Fibroblast of skin of left quadriceps (primary cell): Measurements from ENCODE around the gene CD244.
"Not testable (repeated sequence)": the region's sequence is repeated elsewhere in the genome, so short reads cannot be mapped to it uniquely, and the experiment has no call there.

Source experiments
- DNase-seq, 2 experiments: peaks; one replicate each; pipeline ENCODE4 v3.0.0-alpha.2; 2013; ENCODE audit warnings: low read depth in 2 of 2

Gene CD244

DNA sequence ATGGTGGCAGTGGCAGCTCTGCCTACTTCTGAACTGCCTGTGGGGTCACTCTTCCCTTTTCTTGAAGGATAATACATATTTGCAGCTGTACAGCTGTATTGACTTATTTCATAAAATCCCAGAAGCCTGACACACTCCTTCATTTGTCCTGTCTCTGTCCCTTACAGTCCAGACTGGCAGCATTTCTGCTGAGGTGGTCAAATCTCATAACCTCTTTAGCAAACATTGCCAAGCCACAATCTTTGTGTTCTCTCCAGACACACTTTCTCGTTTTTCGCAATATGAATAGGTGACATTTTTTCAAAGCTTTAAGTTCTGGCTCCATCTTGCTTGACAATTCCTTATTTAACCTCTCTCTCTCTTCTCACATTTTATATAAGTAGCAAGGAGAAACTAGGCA is 51.5 kb downstream of the CD244 start:
- DNase-seq = no peak

DNA sequence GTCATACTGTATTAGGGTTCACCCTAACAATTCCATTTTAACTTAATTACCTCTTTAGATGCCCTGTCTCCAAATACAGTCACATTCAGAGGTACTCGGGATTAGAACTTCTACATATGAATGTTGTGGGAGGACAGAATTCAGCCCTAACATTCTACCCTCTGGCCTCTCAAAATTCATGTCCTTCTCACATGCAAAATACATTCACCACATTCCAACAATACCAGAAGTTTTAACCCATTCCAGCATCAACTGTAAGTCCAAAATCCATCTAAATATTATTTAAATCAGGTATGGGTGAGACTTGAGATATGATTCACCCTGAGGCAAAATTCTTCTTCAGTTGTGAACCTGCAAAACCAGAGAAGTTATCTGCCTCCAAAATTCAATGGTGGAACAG is 52.2 kb downstream of the CD244 start:
- DNase-seq = no peak

DNA sequence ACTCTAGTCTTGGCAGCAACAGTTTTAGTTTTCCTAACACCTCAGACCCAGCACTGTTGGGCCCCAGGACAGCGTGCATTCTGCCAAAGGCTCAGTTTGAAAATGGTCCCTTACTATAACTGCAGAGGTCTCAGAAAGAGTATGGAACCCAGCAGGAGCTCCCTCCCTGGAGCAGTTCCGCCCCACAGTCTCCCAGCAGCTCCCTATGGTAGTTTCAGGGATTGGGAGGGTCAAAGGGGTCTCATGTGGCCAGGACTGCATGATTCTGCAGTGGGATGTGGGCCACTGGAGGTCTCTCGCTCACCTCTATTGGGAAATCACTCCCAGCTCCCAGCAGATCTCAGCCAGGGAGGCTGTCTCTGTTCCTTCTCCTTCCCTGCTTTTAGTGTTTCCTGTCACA is 54.4 kb downstream of the CD244 start:
- no peak for DNase-seq

DNA sequence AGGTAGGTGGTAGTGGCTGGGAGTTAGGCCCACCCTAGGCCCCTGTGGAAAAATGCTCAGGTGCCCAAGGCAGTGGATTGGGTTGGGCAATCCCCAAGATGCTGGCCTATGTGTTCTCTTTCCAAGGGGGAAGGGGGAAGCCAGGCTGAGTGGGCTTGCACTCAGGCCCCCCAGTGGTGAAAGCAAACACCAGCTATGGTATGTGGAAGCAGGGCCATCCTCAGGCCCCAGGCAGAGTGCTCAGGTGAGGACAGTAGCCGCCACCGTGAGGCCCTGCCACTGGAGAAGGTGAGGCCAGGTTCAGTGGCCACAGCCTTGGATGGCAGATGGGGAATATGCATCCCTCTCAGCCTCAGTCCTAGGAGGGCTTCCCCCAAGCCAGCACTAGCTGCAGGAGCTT is 54.9 kb downstream of the CD244 start:
- no peak for DNase-seq

DNA sequence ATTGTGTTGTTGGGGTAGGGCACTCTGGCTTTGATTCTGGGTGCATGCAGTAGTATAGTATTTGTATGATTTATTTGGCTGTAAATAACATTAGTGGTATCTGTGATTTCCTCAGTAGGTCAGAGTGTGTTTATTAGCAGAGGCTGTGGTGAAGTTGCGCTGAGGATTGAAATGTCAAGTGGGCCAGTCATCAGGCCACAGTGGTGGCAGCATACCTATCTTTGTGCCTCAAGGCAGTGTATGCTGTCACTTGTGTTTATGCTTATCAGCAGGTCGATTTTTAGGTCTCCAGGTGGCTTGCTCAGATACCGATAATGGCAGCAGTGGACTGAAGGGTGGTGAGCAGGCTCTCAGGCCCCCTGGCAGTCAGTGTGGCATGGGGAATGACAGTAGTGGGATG is 55.4 kb downstream of the CD244 start:
- DNase-seq = no peak

DNA sequence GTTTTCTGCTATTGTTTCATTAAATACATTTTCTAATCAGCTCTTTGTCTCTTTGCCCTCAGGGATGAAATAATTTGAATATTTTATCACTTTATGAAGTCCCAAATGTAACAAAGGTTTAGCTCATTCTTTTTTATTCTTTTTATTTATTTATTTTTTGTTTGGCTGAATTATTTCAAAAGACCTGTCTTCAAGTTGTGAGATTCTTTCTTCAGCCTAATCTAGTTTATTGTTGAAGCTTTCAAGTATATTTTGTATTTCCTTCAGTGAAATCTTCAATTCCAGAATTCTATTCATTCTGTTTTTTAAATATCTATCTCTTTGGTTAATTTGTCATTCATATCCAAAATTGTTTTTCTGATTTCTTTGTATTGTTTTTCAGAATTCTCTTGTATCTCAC is 55.9 kb downstream of the CD244 start:
- no peak for DNase-seq

DNA sequence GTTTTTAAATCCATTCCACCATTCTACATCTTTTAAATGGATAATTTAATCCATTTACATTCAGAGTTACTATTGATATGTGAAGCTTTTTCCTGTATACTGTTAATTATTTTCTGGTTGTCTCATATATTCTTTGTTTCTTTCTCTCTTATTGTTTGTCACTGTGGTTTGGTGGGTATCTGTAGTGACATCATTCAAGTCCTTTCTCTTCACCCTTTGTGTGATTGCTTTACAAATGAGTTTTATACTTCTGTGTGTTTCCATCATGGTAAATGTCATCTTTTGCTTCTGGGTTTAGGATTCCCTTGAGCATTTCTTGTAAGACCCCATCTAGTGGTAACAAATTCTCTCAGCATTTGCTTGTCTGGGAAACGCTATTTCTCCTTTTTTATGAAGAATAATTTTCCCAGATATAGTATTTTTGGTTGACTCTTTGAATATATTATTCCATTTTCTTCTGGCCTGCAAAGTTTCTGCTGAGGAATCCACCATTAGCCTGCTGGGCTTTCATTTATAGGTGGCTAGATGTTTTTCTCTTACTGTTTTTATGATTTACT is 56.5 kb downstream of the CD244 start:
- no peak for DNase-seq

DNA sequence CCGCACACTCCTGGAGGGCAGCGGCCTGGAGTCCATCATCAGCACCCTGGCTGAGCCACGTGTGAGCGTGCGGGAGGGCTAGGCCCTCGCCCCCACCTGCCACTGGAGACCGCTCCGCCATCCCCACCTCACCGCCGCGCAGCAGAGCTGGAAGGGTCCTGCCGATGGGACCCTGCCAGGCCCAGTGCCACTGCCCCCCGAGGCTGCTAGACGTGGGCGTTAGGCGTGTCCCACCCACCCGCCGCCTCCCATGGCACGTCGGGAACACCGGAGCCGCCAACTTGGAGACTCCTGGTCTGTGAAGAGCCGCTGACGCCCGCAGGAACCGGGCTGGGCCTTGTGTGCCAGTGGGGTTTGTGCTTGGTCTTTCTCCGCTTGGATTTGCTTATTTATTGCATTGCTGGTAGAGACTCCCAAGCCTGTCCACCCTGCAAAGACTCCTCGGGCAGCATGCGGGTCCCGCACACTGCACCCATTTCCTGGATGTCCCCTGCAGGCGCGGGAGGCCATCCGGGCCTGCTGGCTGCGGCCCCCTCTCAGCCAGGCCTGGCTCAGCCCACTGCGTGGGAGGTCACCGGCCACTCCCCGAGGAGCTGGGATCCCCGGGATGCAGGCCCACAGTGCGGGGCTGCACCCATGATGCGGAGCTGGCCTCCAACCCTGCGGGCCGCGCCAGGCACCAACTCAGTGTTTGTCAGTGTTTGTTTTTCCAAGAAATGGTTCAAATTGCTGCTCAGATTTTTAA is 60.7 kb downstream of the CD244 start:
- no peak for DNase-seq

DNA sequence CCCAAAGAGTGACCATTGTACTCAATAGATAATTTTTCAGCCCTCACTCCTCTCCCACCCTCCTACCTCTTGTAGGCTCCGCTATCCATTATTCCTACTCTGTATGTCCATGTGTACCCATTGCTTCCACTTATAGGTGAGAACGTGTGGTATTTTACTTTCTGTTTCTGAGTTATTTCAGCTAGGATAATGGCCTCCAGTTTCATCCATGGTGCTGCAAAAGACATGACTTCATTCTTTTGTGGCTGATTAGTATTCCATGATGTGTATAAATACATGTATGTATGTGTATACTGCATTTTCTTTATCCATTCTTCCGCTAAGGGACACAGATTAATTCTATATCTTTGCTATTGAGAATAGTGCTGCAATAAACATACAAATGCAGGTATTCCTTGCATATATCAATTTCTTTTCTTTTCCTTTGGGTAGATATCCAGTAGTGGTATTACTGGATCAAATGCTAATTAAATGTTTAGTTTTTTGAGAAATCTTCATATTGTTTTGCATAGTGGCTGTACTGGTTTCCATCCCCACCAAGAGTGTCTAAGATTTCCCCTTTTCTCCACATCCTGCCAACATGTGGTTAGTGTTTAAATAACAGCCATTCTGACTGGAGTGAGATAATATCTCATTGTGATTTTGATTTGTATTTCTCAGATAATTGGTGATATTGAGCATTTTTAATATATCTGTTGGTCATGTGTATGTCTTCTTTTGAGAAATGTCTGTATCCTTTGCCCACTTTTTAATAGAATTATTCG is 61.9 kb downstream of the CD244 start:
- DNase-seq = no peak

DNA sequence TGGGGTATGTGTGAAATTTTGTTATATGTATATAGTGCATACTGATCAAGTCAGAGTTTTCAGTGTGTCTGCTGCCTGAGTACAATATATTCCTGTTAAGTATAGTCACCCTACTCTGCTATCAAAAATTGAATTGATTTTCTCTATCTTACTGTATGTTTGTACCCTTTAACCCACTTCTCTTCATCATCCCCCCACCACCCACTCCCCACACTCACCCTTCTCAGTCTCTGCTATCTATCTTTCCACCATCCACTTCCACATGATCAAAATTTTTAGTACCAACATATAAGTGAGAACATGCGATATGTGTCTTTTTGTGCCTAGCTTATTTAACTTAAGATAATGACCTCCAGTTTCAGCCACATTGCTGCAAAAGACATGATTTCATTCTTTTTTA is 62.5 kb downstream of the CD244 start:
- no peak for DNase-seq

DNA sequence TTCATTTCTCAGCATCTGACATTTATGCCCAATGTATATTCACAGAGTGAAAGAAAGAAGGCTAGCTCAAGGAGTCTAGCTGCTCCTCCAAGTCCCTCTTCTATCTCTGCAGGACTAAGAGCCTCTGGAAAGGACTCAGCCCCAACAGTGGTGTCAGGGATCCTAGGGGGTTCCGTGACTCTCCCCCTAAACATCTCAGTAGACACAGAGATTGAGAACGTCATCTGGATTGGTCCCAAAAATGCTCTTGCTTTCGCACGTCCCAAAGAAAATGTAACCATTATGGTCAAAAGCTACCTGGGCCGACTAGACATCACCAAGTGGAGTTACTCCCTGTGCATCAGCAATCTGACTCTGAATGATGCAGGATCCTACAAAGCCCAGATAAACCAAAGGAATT is 63.0 kb downstream of the CD244 start:
- no peak for DNase-seq

DNA sequence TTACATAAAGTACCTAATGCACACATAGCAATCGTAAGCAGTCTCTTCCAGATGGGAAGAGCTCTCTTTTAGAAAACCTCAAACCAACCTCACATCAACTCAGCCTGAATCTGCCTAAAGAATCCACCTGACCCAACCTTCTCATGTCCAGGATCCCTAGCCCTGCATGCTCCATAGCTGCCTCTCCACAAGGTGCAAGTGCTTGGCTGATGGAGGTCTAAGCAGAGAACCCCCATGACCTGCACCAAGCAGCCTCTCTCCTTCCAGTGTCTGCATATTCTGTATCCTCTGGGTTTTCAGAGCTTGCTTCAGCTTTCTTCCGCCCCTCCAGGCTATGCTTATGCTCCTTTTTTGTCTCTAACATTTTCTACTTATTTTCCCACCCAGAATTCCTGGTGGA is 64.2 kb downstream of the CD244 start:
- no peak for DNase-seq

DNA sequence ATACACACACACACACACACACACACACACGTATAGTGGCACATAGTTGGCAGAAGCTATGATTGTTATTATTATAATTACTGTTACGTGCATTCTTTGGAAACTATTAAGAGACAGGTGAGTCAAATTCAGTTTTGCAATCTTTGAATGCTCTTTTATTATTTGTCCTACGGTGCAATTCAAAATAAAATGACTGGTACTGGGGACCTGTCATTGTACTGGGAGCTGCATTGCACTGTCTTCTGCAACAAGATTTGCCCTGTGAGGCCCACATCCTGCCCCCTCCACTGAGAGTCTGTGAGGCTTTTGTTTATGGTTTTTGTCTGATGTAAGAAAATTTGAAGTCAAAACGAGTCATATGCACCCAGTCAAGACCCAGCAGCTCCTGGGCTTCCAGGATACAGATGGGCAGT is 64.8 kb downstream of the CD244 start:
- DNase-seq = no peak

DNA sequence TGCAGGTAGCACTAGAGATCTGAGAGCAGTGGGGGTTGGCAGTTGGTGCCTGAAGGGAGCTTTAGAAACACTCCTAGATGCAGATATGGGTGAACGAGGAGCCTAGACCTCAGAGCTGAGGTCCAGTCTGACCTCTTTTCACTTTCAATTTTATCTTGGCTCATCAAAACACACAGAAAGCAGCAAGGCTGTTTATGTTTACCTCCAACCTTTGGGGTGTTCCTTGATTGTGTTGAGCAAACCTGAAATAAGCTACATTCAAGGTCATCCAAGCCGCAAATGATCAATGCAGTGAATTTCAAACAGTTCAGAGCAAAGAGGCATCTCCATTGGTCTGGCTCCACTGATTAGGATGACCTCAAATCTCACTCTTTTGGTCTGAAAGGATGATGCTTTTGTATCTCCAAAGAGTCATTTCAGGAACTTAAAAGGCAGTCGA is 65.4 kb downstream of the CD244 start:
- DNase-seq = no peak

DNA sequence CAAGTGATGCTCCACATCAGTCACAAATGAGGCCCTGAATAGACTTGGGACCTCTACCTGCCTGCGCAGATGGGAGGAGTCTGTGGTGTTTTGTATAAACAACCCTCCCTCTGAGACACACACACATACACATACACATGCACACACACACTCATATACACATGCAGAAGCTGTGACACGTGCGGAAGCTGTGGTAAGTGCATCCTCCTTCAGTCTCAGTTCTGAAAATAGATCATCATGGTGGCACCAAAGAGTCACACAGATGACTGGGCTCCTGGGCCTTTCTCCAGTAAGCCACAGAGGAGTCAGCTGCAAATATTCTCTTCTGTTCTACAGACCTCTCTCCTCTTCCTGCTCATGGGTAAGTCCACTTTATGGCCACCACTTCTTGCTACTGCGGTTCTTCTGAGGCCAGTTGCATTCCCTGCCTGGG is 66.7 kb downstream of the CD244 start, which contains the start of gene LY9:
LY9 (plus strand) TSS at position 224 of the 433 bp plus-strand sequence; CDS start at position 238, 14 bp downstream.
- no peak for DNase-seq

DNA sequence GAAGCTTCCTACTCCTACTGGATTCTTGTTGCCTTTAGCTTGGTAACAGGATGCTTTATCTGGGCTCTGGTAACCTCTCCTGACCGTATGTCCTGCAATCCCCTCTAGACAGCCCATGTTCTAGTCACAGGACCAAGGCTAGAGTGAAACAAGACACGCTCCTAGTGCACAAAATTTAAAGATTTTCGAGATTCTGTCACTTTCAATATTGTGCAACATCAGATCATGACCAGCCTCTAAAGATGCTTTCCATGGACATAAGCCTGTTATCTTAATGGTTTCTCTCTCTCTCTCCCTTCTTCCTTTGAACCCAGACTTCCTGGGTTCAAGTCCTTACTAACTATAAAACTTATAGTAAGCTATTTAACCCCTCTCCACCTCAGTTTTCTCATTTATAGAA is 68.3 kb downstream of the CD244 start:
- DNase-seq = no peak

DNA sequence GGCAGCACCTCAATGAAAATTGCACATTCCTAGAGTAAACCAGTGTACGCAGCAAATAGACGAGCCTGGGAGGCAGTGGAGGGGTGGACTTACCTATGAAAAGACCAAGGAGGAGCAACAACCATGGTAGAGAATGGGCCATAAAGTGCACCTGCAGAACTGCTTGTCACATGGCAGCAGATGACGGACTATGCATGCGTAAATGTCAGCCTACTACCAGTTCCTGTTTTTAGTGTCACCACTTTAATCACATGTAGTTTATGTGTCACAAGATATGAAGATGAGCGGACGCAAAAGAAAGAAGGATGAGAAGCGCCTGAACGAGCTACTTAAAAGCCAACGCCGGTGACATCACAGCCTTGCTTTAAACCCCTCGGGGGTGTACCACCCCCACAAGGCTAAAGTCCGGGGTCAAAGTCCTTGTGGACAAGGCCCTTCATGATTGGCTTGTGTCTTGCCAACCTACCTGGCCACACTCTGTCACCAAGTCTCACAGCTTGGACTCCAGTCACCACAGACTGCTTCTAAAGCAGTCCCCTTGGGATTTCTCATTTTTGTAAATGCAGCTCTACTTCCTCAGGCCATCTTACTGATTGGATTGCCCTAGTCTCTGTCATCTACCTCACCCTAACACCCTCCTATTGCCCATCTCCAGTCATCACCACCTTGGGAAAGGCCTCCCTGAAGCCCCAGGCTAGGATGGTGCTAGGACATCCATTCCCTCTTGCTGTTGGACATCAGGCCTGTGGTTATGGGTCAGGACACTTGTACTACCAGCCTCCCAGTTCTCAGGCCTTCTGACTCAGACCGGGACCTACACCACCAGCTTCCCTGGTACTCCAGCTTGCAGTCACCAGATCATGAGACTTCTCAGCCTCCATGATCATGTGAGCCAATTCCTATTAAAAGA is 72.7 kb downstream of the CD244 start:
- DNase-seq = no peak

DNA sequence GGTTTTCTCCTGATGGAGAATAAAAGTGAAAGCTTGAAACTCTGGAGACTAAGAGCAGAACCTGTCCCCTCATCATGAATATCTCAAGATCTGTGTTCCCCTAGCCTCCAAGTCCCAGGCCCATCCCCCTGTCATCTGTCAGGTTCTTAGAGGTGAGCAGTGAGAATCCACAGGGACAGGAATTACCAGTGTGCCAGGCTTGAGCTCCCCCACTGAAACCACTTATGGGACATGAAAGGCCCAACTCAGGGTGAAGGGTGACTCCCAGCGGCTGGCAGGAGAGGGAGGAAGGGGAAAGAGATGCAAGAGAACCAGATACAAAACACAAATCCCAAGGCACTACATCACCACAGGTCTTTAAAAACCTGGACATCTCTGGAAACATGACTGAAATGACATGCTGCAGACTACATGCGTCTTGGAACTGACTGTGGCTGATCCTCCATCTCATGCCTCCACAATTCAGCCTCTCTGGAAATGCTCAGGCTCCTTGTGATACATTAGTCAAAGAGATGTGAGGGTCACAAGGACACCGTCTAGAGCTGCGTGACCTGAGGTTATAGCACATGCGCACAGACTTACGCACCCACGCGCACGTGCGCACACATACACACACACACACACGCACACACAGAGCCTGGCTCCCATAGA is 73.5 kb downstream of the CD244 start:
- no peak for DNase-seq

DNA sequence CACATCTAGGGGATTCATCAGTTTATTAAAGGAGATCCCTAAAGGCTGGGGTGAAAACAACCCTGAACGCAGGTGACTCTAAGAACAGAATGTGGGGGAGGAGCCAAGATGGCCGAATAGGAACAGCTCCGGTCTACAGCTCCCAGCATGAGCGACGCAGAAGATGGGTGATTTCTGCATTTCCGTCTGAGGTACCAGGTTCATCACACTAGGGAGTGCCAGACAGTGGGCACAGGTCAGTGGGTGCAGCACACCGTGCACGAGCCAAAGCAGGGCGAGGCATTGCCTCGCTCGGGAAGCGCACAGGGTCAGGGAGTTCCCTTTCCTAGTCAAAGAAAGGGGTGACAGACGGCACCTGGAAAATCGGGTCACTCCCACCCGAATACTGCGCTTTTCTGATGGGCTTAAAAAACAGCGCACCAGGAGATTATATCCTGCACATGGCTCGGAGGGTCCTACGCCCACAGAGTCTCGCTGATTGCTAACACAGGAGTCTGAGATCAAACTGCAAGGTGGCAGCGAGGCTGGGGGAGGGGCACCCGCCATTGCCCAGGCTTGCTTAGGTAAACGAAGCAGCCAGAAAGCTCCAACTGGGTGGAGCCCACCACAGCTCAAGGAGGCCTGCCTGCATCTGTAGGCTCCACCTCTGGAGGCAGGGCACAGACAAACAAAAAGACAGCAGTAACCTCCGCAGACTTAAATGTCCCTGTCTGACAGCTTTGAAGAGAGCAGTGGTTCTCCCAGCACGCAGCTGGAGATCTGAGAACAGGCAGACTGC is 79.5 kb downstream of the CD244 start:
- DNase-seq = not testable (repeated sequence)

DNA sequence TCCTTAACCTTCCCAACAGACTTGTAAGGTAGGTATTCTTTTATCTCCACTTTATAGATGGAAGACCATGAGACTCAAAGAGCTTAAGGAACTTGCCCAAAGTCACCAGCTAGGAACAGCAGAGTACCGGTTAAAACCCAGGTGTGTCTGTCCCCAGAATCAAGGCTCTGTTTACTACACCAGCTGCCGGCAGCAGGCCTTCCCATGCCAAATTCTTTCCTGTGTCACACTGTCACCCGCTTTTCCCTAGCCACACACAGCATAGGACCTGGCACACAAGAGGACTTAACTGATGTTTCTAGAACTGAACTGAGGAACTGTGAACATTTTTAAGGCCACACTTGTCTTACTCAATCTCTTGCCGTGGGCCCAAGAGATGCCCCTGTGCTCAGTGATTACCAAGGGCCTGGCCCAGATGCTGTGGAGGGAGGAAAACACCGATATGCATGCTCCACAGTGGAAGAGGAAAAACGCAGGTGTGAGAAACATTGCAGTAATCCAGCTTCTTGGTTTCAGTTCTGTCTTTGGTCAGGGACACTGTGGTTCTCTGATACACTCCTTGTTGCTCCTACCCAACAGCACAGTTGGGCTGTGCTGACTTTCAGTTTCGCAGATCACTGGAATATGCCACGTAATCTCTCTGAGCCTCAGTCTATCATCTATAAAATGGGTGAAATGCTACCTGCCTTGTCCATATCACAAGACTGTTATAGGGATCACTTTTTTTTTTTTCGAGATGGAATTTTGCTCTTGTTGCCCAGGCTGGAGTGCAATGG is 80.6 kb downstream of the CD244 start:
- no peak for DNase-seq
